GM21381 (cell line): ENCODE results near the gene TFR2.

Experiments used
- ATAC-seq: cut with Tn5 transposase; IDR thresholded peaks from one replicate; pipeline ENCODE4 v1.9.1; 2021; ENCODE audit warnings: mild to moderate bottlenecking, moderate library complexity; ENCODE audit not compliant: unreplicated experiment

The TFR2 gene

DNA sequence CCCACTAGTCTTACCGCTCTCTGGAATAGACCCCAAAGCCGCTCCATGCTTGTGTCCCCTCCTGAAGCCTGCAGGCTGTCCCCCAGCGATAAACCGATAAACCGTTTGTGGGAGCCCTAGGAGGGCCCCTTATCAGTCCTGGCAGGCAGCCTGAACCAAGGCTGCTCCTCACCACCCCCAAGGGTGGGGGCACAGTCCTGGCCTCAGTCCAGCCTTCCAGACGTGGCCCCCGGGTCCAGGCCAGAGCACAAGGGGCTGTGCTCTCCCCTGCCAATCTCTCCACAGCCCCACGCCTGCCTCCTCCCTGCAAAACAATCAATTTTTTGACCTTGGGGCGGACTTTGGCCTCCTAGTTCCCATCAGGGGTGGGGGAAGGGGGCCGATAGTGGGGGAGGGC is at the start of gene TFR2:
TSS of gene TFR2 (minus strand) at position 90 of the 397 bp plus-strand sequence. CDS start at position 47, 43 bp downstream.
- no peak for ATAC-seq

DNA sequence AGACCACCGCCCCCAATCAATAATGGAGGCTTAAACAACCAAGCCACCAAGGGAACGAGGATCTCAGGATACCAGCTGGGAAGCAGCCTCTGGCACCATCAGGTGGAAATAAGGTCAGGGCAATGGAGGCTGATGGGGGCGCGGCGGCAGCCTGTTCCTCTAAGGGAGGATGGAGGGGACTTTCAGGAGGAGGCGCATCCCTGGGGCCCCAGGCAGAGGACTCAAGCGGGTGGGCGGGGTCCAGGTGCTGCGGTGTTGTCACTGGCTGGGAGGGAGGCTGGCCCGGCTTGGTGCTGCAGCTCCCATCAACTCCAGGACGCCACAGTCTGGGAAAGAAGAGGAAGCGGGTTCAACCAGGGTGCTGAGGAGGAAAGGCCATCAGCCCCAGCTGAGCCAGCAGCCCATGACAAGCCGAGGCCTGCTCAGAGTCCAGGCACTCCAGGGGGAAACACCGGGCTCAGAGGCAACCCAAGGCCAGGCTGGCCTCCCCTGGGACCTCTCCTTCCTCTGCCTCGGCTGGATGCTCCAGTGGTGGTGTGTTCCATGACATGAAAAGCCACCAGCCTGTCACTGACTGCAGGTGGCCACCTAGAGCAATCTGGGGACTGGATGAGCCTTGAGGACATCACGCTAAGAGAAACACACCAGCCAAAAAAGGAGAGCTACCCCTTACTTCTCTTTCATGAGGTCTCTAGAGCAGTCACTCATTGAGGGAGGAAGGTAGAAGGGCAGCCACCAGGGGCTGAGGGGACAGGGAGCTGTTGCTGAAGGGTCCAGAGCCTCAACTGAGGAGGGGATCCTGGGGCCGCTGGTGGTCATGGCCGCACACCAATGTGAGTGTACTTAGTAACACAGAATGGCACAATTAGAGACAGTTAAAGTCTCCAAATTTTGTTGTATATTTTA is 48.1 kb upstream of the TFR2 start:
- no peak for ATAC-seq

DNA sequence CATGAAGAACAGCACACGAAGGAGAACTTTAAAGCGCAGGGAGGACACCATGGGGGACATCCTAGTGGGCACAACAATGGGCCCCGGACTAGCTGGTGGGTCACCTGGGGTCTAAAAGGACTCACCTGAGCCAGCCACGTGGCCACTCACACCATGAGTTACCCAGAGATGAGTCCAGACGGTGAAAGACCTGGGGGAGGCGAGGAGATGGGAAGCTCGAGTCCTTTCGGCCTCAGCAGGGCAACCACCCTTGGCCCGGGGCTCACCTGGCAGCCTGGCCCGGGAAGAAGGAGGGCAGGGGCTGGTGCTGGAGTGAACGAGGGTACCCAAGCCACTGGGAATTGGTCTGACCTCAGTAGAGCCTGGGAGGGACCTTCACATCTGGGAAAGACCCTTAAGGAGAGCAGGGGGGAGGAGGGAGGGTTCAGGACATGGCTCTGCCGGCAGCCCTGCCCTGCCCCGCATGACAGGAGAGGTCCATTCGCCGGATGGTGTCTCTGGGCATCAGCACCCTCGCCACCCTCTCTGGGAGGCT is 47.0 kb upstream of the TFR2 start:
- no peak for ATAC-seq

DNA sequence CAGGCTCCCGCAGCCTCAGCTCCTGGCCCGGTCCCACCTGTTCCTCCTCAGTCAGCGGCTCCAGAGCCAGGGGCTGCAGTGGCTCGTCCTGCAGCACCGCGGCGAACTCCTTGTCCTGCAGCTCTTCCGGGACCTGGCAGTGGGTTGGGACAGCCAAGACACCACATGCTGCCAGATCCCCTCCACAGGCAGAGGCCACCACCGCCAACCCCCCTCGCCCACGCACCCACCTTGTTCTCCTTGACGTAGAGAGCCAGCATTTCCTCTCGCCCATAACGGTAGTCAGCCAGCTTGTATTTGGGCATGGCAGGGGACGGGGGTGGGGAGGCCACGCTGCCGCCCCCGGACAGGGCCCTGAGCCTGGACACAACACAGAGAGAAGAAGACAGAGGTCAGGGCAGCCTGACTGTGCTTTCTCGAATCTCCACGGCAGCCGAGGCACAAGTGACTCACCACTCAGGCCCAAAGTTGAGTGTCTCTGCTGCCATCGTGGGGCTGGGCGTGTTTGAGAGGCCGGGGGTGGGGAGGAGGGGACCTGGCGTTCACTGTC is 46.5 kb upstream of the TFR2 start:
- ATAC-seq = no peak

DNA sequence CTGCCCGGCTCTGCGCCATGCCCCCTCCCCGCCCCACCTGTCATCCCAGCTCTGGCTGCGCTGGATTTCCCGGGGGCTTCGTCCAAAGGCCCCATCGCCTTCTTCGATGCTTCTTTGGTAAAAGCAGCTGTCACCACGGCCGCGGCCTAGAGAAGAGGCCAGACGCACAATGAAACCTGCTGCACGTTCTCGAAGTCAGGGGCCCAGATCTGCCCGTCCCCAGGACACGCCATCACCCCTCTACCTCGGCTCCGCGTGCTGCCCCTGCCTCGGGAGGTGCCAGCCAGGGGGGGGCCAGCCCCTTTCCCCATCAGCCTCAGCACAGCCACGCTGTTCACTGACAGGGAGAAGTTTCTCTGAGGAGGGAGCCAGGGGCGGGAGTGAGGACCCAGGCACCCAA is 45.9 kb upstream of the TFR2 start:
- ATAC-seq = no peak

DNA sequence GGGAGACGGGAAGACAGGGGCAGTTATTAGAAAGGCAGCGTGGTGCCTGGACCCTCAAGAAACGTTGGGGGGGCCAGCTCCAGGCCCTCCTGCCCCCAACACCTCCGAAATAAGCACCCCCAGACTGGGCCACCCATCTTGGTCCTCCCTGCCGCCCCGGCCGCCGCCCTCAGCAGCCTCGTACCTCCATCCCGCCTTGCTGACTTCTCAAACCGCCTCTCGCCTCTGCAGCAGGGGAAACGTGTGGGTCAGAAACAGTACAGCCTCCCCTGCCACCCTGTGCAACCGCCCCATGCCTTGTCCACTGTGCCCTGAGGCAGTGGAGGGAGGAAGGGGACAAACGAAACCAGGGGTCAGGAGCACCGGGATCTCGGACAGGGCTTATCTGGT is 45.5 kb upstream of the TFR2 start:
- ATAC-seq = no peak

DNA sequence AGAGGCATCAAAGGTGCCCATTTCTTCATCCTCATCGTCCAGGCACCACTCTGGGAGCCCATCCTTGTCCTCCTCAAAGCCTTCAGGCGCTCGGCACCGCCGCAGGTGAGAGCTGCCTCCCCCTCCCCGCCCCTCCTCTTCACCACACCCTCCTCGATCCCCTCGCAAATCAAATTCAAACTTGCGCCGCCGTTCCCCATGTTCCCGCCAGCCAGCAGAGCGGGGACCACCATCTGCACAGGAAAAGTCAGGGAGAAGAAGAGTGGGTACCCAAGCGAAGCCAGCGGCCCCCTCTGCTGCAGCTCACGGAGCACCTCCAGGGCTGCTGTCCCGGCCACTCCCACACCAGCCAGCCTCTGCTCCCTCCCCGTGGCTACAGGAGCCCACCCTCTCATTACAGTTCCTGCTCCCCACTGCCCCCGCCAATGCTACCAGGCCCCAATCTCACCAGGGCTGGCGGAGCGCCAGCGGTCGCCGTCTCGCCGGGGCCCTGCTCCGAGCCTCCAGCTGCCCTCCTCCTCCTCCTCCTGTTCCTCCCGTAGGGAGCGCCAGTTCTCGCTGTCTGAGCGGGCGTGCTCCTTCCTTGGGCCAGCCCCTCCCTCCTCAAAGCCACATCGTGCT is 45.0 kb upstream of the TFR2 start:
- no peak for ATAC-seq

DNA sequence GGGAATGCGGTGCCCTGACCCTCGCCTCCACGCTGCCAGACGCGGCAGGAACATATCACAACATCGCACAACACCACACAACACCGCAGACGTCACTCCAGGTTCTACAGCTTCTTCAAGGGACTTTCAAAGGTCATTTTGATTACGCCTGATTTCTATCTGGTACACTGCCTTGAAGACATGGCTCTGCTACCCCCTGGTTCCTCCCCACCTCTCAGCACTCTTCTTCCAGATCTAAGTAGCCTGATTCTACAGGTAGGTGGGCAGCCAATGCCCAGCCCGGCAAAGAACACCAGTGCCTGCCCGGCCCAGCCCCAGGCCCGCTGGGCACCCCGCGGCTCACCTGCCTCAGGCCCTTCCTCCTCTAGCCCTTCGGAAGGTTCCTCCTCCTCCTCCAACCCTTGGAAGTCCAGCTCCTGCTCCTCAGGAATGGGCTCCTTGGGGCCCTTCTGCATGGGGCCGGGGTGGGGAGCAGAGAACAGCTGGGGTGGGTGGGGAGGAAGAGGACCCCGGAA is 44.3 kb upstream of the TFR2 start:
- ATAC-seq = no peak

DNA sequence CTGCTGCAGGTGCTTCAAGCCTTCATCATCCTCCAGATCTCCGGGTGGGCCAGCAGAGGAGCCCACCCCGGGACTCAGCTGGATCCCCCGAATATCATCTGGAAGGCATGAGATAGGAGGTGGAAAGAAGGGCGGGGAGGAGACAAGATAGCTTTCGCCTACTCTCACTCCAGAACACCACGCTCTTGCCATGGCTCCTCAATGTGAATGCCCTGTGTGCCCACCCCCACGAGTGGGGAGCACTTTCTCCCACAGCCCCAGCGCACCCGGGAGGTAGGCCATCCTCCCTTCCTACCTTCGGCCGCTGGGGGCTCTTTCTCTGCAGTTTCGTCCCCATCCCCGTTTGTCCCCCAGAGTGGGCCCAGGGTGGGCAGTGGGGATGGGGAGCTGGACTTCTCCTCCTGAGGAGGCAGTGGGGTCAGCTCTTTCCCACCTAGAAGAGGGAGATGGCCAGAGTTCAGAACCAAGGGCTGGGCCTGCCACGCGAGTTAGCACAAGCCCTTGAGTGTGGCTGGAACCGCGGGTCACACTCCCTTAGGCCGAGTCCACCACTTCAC is 43.8 kb upstream of the TFR2 start:
- ATAC-seq = no peak

DNA sequence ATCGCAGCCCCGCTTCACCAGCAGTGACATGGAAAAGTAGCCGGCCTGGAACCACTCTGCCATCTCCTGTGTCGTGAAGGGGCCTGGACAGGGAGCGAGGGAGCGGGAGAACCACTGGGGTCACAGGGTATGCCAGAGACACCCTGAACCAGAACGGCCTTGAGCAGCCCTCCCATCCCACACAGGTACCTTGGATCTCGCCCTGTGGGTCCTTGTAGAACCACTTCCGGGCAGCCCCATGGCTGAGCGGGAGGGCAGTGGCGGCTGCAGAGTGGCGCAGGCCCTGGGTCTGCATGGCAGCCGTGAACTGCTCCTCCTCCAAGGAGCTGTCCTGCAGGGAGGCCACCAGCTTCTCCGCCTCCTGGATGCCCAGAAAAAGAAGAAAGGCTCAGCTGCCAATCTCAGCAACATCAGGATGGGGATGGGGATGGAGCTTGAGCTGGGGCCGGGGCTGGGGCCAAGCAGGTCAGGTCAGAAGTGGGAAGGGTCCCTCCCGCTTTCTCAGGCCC is 43.2 kb upstream of the TFR2 start:
- no peak for ATAC-seq

DNA sequence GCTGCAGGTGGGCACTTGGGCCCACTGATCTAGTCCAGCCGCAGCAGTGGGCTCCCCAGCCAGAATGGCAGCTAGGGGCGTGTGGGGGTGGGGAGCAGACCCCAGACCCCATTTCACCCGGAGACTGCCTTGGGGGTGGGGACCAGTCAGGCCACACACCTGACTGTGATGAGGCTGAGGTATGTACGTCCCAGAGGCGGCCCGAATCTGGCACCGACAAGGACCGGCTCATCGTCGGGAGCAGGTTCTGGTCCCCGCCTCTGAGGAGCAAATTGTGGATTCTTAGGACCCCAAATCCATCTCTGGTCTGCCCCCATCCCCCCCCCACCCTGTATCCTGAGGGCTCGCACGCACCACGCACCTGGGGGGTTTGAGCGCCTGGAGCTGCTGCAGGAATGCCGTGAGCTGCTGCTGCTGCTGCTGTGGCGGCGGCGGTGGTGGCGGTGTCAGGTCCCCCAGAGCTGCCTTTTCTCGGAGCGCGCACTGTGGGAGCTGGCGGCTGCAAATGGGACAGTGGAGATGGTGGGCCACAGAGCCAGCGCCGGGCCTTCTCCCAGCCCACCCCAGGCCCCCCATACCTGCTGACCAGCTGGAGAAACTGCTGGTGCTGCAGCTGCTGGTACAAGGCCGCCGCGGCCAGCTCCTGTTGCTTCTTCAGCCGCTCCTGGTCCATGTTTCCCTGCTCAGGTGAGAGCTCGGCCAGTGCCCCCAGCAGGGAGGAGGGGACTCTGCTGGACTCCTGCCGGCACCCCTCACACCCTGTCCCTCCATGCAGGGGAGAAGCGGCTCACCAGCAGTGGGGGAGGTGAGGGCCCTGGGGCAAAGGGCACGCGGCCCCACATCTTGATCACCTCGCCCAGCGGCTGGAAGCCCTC is 42.5 kb upstream of the TFR2 start:
- ATAC-seq = no peak

DNA sequence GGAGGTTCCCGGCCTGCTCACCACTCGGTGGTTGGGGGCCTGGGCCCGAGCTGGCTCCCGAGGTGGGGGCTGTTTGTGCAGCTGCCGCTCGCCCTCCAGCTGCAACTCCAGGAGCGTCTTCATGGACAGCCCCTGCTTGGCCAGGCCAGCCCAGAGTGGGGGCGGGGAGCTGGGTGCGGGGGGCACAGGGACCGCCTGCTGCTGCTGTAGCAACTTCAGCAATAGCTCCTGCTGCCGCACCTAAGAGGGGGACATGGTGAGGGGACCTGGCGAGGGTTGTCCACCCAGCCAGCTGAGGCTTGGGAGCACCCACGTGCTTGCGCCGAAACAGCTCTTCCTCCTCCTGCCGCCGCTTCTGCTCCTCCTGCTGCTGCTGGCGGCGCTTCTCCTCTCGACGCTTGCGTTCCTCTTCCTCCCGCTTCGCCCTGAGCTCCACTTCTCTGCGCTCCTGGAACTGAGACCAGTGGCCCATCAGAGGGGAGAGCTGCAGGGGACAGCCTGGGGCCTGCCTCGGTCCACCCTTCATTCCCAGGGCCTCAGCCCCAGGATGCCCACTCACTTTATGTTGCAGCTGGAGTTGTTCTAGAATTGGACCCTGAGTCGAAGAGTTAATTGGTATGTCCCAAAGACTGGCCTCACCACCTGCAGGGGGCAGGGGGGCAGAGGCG is 41.8 kb upstream of the TFR2 start:
- no peak for ATAC-seq

DNA sequence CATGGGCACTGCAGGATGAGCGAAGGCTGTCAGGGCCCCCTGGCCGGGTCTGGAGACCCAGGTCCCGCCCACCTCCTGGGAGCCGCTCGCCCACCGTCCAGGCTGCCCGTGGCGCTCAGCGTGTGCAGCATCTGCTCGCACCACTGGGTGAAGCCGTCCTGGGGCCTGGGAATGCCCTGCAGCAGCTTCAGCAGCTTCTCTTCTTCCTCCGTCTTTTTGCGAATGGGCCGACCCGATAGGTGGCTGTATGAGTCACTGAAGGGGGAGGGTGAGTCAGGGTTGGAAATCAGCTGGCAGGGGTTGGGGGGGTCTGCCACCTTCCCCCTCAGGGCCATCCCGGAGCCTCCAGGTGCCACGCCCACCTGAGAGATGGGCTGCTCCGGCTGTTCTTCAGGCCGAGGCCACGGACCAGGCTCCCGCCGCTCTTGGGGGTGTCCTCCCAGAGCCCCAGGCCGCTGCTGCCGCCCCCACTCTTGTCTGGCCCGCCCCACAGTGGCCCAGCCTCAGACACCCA is 40.9 kb upstream of the TFR2 start:
- no peak for ATAC-seq

DNA sequence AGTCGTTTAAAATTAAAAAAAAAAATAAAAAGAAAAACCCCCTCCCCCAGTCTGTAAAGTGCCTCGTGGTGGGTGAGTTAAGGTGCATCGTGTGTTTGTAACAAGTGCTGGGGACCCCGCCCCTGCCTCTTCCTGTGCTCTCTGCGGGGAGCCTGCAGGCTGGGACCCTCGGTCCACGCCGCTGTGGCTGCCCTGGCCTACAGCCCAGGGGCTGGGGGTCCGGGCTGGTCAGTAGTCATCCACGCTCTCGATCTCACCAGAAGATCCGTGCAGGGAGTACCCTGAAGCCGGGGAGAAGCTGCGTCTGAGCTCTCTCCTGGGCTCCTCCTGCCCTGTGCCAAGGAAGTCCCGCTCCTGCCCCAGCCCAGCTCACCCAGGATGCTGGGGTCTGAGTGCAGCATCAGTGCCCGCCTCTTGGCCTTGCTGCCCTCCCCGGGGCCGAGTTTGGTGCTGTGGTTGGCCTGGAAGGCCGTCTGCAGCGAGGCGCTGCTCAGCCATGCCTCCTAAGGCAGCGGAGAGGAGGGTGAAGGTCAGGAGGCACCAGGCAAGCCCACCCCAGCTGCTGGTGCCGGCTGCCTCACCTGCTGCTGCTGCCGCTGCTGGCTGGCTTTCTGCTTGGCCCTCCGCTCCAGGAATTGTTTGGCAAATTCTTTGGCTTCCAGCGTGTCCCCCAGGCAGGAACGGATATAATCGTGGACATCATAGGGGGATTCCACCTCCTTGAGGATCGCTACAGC is 40.3 kb upstream of the TFR2 start:
- no peak for ATAC-seq

DNA sequence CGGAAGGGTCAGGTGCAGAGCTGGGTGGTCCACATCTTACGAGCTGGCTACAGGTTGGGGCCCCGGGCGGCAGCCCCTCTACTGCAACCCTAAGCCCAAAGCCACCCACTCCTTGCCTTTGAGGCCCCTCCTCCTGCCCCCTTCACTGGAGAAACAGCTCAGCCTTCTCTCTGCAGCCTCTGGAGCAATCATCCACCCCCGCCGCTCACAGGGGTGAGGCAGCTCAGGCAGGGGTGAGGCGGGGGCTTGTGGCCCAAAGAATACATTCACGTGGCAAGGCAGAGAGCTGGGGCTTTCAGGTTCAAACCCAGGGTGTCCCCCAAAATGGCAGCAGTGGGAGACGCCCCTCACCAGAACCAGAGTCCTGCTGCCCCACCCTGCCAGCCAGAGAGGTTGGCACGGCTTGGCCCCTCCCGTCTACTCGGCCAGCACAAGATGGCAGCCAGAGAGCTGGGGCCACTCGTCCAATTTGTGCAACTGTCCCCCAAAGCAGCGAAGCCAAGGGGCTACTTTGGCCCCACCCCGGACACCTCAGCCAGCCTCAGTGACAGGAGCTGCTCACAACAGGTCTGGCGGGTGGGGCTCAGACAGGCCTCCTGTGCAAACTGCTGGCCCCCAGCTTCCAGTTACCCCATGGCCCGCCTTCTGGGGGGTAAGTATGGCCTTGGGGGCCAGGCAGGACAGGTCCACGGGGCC is 39.4 kb upstream of the TFR2 start:
- ATAC-seq = no peak

DNA sequence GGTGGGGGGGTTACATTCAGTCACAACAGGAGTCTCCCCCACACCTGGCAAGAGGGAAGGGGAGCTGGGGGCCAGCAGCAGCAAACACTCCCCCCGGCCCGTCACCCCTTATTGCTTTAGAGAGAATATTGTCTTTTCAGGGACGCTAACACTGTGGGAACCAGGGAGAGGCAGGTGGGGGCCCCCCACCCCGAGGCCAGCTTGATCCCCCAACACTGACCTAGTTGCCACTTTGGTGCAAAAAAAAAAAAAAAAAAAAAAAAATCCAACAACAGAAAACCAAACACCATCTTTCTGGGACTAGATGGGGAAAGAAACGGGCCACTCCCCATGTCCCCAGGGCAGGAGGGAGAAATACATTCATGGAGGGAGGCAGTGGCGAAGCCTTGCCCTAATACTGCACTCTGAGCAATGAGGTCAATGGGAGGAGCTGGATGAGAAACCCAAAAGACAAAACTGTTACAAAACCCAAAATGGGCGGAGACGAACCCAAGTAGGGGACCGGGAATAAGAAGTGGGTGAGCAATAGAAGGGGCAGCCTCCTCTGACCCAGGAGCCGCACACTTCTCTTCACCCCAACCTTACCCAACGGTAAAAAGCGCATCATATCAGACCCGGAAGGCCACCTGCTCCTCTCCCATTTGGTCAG is 38.7 kb upstream of the TFR2 start:
- no peak for ATAC-seq

DNA sequence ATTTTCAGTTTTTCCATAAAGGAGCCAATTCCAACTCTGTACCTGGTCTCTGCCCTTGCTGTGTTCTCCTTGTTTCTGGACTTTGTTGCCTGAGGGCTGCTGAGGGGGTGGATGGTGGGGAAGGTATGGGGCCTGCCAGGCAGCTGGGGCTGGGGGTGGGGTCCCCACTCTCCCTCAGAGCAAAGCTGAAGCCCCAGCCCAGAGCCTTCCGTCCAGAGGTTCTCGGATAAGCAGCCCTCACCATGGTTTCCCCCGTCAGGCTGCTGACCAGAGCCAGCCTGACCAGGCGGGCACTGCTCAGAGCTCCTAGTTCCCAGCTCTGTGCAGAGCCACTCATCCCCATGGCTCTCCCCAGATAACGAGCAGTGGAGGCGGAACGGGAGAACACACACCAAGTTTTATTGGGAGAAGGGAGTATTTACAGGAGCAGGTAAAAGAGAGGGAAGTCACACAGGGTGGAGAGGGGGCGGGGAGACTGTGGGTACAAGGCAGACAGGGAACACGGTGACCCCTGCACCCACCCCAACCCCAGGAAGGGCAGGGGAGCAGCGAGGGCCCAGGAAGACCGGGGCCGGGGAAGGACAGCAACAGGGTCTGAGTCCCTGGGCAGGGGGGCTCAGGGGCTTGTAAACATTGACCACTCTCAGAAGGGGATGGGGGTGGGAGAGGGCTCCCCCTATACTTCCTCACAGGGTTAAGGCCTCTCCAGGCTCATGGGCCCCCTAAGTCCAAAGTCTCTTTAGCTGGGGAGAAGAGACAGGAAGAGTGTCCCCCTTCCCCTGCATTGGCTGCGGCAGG is 38.0 kb upstream of the TFR2 start:
- no peak for ATAC-seq
